Naive B cell (primary cell): Measurements from ENCODE around the gene ABLIM1. TPM values are rescaled to one million over a fixed set of nuclear protein-coding genes. Genes with fewer than 3 reads are reported as not detected.
A peak's percentile ranks its signal among the peaks of the same experiment; 100 is the strongest.

Source experiments
- ATAC-seq, 2 donors: fragments of 150-1000 bp; cut with Tn5 transposase; 2 replicates each; pipeline ENCODE4 v1.10.0; 2021; ENCODE audit warnings: low read depth in 2 of 2, mild to moderate bottlenecking in 2 of 2, moderate library complexity in 2 of 2
- DNase-seq: peaks from one replicate; pipeline ENCODE4 v3.0.0; 2022
- H3K27ac Mint-ChIP-seq, 6 donors: one replicate each; pipeline ENCODE4 v1.8.0; 2020 to 2022; ENCODE audit warnings: mild to moderate bottlenecking in 6 of 6, mixed read lengths in 6 of 6, moderate library complexity in 5 of 6, inconsistent platforms in 2 of 6
- H3K27me3 Mint-ChIP-seq, 3 donors: one replicate each; pipeline ENCODE4 v1.8.0; 2021 to 2022; ENCODE audit warnings: mixed read lengths in 3 of 3, mild to moderate bottlenecking in 1 of 3
- H3K36me3 Mint-ChIP-seq, 2 donors: one replicate each; pipeline ENCODE4 v1.8.0; 2020 to 2022; ENCODE audit warnings: mixed read lengths in 2 of 2, inconsistent platforms in 1 of 2, mild to moderate bottlenecking in 1 of 2
- H3K4me1 Mint-ChIP-seq, 3 donors: one replicate each; pipeline ENCODE4 v1.8.0; 2020 to 2022; ENCODE audit warnings: mixed read lengths in 3 of 3, inconsistent platforms in 1 of 3, mild to moderate bottlenecking in 1 of 3, moderate library complexity in 1 of 3
- H3K4me3 Mint-ChIP-seq, 8 donors: one replicate each; pipeline ENCODE4 v1.8.0; 2020 to 2022; ENCODE audit warnings: mild to moderate bottlenecking in 8 of 8, mixed read lengths in 8 of 8, moderate library complexity in 8 of 8, inconsistent platforms in 2 of 8
- H3K9me3 Mint-ChIP-seq, 7 donors: one replicate each; pipeline ENCODE4 v1.8.0; 2020 to 2022; ENCODE audit warnings: mixed read lengths in 7 of 7, mild to moderate bottlenecking in 5 of 7, inconsistent platforms in 2 of 7, moderate library complexity in 1 of 7
- polyA plus RNA-seq, 6 donors: library from polyadenylated mRNA; unstranded; fragments of 300-500 nt; fragmentation: Illumina TruSeq; gene quantifications; one replicate each; pipeline ENCODE4 v1.2.3, GENCODE V29; 2021; ENCODE audit warnings: low read depth in 6 of 6

ABLIM1 gene
- polyA plus RNA-seq, 6 donors from 2014 or later: 111 to 154 (median 143) TPM

DNA sequence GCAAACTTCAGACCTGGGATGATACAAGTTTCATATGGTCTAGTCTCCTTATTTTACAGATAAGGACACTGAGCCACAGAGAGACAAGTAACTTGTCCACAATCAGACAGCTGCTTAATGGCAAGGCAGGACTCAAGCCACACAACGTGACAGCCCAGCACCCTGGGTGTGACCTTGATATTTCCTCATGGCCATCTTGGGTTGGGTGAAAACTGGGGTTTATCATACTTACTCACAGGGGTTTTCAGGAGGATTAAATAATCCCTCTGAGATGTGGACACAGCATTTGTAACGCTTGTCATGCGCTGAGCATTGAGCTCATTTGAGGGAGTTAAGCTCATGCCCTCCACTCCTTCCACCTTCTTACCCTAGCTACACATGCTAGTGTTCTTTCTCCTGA, 58.0 kb downstream of the ABLIM1 start:
- Mint-ChIP-seq H3K9me3 (no peaks in the 10 kb centered on the region), H3K4me3 (no peak overlapping the region), H3K36me3 (no peaks in the 10 kb centered on the region), H3K27ac (no peak overlapping the region), H3K27me3 (peaks cover 5 to 25% (median 19%) of the 10 kb centered on the region in 3 donors), H3K4me1 (no peaks in the 10 kb centered on the region)
- no peak for DNase-seq
- no peak for ATAC-seq

GRCh38 chr10:114596793-114597192, 61.3 kb downstream of the ABLIM1 start:
- no peak overlapping the region for H3K27ac Mint-ChIP-seq
- no peaks in the 10 kb centered on the region for H3K4me1 Mint-ChIP-seq
- no peak overlapping the region for H3K4me3 Mint-ChIP-seq
- H3K36me3 Mint-ChIP-seq: peaks cover 0 to 6% of the 10 kb centered on the region in 2 donors
- peaks cover 13 to 34% (median 19%) of the 10 kb centered on the region in 3 donors for H3K27me3 Mint-ChIP-seq
- ATAC-seq (no peak), DNase-seq (no peak)
- peaks cover 0 to 14% (median 1%) of the 10 kb centered on the region in 7 donors for H3K9me3 Mint-ChIP-seq

DNA sequence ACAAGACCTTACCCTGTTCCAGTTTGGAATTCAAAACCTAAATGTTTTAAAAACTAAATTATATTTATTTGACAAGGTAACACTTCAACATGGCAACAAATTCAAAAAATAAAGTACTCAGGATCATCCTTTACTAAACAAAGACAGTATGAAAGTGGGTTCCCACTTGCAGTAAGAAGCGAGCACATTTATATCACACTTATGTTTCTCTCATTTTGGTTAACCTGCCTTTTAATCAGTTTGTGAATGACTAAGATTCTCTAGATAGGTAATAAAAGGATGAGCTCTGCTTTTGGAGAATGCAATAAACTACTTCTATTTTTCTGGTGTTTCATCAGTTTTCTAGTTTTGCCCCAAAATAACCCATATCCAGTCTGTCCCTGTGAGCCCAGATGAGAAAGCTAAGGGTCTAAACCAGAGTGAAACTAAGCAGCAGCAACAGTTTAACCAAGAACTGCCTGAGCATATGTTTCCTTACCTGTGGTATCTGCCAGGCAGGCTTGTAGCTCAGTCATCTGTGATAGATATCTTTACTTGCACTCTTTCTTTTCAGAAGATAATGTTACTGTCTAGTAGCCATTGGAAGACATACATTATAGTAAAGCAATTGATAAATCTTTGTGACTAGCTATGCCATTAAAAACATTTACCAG, 64.1 kb downstream of the ABLIM1 start:
- ATAC-seq (no peak), DNase-seq (no peak)
- Mint-ChIP-seq H3K27me3 (peaks cover 13 to 34% (median 19%) of the 10 kb centered on the region in 3 donors), H3K9me3 (peaks cover 0 to 14% (median 1%) of the 10 kb centered on the region in 7 donors), H3K4me1 (no peaks in the 10 kb centered on the region), H3K4me3 (no peak overlapping the region), H3K27ac (no peak overlapping the region), H3K36me3 (peaks cover 0 to 7% of the 10 kb centered on the region in 2 donors)

DNA sequence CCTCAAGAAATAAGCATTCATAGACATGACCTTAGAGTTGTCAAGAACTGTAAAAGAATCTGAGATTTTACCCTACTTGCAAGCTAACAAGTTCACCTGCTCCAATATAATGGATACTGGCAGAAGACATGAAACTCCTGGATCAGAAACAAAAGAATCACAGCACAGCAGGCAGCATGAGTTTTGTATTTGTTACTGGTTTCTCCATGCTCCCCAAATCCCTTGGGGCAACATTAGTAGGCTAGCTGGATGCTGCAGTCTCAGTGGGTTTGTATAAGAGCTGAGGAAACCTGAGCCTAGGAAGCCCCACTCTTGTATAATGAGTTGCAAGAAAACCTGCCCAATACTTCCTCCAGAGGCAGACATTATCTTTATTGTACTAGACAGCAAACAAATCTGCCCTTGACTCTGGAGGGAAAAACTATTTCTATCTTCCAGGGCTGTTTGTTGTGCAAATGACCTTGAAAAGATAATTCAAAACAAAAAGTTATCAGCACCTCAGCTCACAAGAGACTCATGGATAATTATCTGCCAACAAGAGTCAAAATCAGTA, 64.8 kb downstream of the ABLIM1 start:
- DNase-seq (no peak), ATAC-seq (no peak)
- no peak overlapping the region for H3K27ac Mint-ChIP-seq
- no peak overlapping the region for H3K4me3 Mint-ChIP-seq
- H3K9me3 Mint-ChIP-seq: peaks cover 0 to 14% (median 1%) of the 10 kb centered on the region in 7 donors
- peaks cover 13 to 34% (median 19%) of the 10 kb centered on the region in 3 donors for H3K27me3 Mint-ChIP-seq
- peaks cover 0 to 7% of the 10 kb centered on the region in 2 donors for H3K36me3 Mint-ChIP-seq
- H3K4me1 Mint-ChIP-seq: no peaks in the 10 kb centered on the region

GRCh38 chr10:114590993-114591392, 67.1 kb downstream of the ABLIM1 start:
- Mint-ChIP-seq H3K27me3 (peaks cover under 1 to 15% (median 10%) of the 10 kb centered on the region in 3 donors), H3K36me3 (peaks cover 0 to 7% of the 10 kb centered on the region in 2 donors), H3K4me3 (no peak overlapping the region), H3K9me3 (peaks cover 0 to 14% (median 1%) of the 10 kb centered on the region in 7 donors), H3K27ac (no peak overlapping the region), H3K4me1 (no peaks in the 10 kb centered on the region)
- DNase-seq: no peak
- ATAC-seq: no peak

DNA sequence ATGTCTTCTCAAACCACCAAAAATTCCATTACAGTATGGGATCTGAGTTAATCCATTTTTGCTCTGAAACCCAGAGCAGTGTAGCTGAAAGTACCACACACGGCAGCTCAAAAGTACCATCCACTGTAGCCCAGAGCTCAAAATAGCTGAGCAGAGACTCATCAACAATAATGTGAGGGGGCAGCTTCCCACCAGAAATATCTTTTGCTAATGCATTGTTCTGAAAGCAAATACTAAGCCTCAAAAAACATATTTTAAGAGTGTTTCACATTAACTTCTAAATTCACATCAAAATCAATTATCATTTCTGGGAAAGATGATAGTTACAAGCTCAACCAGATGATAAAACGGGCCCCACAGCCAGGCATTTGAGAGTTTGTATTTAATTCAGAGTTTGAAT, 73.7 kb downstream of the ABLIM1 start:
- Mint-ChIP-seq H3K4me1 (no peaks in the 10 kb centered on the region), H3K27me3 (peaks cover 5 to 12% (median 6%) of the 10 kb centered on the region in 3 donors), H3K9me3 (peaks cover 0 to 2% (median 0%) of the 10 kb centered on the region in 7 donors), H3K4me3 (no peak overlapping the region), H3K36me3 (no peaks in the 10 kb centered on the region), H3K27ac (no peak overlapping the region)
- DNase-seq: no peak
- no peak for ATAC-seq

GRCh38 chr10:114581071-114581470, 77.0 kb downstream of the ABLIM1 start:
- ATAC-seq: no peak
- no peak overlapping the region for H3K27ac Mint-ChIP-seq
- no peak for DNase-seq
- H3K36me3 Mint-ChIP-seq: no peaks in the 10 kb centered on the region
- H3K9me3 Mint-ChIP-seq: peaks cover 0 to 2% (median 0%) of the 10 kb centered on the region in 7 donors
- no peaks in the 10 kb centered on the region for H3K4me1 Mint-ChIP-seq
- H3K4me3 Mint-ChIP-seq: no peak overlapping the region
- H3K27me3 Mint-ChIP-seq: peaks cover 6 to 10% (median 6%) of the 10 kb centered on the region in 3 donors

DNA sequence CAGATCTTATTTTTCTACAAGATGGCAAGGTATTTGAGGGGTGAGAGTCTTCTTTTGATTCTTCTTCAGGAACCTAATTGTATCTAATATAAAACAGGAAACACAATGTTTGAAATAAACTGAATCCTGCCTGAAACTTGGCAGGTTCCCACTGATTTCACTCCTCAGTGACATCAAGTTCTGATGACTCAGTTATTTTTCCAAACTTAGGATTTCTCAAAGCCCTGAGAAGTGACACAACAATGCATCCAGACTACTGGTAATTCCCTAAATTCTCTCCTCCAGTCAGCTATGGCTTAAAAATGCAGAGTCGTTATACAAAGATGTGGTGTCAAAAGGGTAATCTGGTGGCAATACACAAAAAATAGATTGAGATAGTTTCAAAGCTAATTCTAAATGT, 80.9 kb downstream of the ABLIM1 start:
- Mint-ChIP-seq H3K4me1 (no peaks in the 10 kb centered on the region), H3K36me3 (no peaks in the 10 kb centered on the region), H3K9me3 (no peaks in the 10 kb centered on the region), H3K4me3 (no peak overlapping the region), H3K27me3 (peaks cover 0 to 6% (median 0%) of the 10 kb centered on the region in 3 donors), H3K27ac (no peak overlapping the region)
- no peak for DNase-seq
- no peak for ATAC-seq

- no peaks in the 10 kb centered on the region for H3K4me1 Mint-ChIP-seq
- ATAC-seq (no peak), DNase-seq (no peak)
- H3K4me3 Mint-ChIP-seq: no peak overlapping the region
- H3K27me3 Mint-ChIP-seq: peaks cover 0 to 6% (median 0%) of the 10 kb centered on the region in 3 donors
- no peaks in the 10 kb centered on the region for H3K9me3 Mint-ChIP-seq
- no peak overlapping the region for H3K27ac Mint-ChIP-seq
- H3K36me3 Mint-ChIP-seq: no peaks in the 10 kb centered on the region
These were observed 81.4 kb downstream of the ABLIM1 start for GRCh38 chr10:114576716-114577115.

DNA sequence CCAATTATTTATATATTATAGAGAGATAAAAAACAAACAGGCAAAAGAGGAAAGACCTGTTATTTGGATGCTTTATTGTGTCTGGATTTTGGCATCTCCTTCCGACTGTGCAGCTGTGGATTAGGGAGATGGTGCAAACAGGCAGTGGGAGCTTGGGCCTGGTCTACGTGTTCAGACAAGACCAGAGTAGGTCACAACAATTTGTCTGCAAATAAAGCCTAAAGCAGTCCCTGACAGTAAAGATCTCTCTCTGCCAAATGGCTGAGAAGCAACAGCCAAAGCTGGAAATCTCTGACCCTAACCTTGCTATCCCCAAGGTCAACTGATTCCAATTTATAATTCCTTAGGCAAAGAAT, 82.0 kb downstream of the ABLIM1 start:
- ATAC-seq (no peak), DNase-seq (no peak)
- no peaks in the 10 kb centered on the region for H3K9me3 Mint-ChIP-seq
- no peaks in the 10 kb centered on the region for H3K36me3 Mint-ChIP-seq
- H3K27me3 Mint-ChIP-seq: peaks cover 0 to 6% (median 0%) of the 10 kb centered on the region in 3 donors
- H3K4me1 Mint-ChIP-seq: no peaks in the 10 kb centered on the region
- H3K27ac Mint-ChIP-seq: no peak overlapping the region
- no peak overlapping the region for H3K4me3 Mint-ChIP-seq

- peaks cover 0 to 6% (median 0%) of the 10 kb centered on the region in 3 donors for H3K27me3 Mint-ChIP-seq
- no peak overlapping the region for H3K4me3 Mint-ChIP-seq
- no peak overlapping the region for H3K27ac Mint-ChIP-seq
- no peaks in the 10 kb centered on the region for H3K9me3 Mint-ChIP-seq
- DNase-seq (no peak), ATAC-seq (no peak)
- no peaks in the 10 kb centered on the region for H3K4me1 Mint-ChIP-seq
- no peaks in the 10 kb centered on the region for H3K36me3 Mint-ChIP-seq
These were observed 82.5 kb downstream of the ABLIM1 start for GRCh38 chr10:114575417-114576131.

- no peaks in the 10 kb centered on the region for H3K9me3 Mint-ChIP-seq
- no peaks in the 10 kb centered on the region for H3K27me3 Mint-ChIP-seq
- H3K36me3 Mint-ChIP-seq: no peaks in the 10 kb centered on the region
- H3K4me1 Mint-ChIP-seq: no peaks in the 10 kb centered on the region
- no peak for DNase-seq
- no peak for ATAC-seq
- H3K27ac Mint-ChIP-seq: peak overlapping the region in 2 of 6 donors; percentile 39 to 43
- no peak overlapping the region for H3K4me3 Mint-ChIP-seq
These were observed 84.6 kb downstream of the ABLIM1 start for GRCh38 chr10:114573330-114574045.

DNA sequence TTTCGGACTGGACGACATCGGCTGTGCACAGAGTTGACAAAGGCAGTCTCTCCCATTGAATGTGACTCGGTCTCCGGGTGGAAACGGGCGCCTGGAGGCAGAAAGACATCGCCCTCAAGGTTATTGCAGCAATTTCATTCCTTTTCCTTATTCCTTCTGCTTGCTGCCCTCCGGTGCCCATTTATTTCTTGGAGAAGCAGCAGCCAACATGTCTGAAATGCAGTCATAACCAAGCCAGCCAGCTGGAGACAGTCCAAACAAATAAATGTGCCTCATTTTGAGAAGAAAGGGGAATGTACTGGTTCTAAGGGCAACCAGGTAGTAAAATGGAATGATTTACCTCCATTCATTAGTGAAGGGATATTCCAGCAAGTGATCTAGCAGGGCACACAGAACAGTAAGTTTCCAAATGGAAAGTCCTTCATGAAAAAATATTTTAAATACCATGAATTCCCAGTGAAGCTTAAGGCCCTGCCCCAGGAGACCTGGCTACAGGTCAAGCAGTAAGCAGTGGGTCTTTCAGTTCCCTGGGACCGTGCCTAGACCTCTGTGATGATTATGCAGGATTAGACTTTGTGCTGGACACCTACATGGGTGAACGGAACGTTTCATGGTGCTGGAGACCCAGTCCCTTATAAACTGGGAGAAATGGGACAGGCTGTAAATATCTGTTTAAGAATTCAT, 86.6 kb downstream of the ABLIM1 start:
- Mint-ChIP-seq H3K4me1 (no peaks in the 10 kb centered on the region), H3K27me3 (no peaks in the 10 kb centered on the region), H3K27ac (peak overlapping the region in 1 of 6 donors; percentile 36), H3K36me3 (no peaks in the 10 kb centered on the region), H3K9me3 (no peaks in the 10 kb centered on the region), H3K4me3 (no peak overlapping the region)
- ATAC-seq (no peak), DNase-seq (no peak)
